Nephron progenitor cell (in vitro differentiated cells): Measurements from ENCODE around the gene MAP3K4.

Experiments used
- DNase-seq: peaks from one replicate; pipeline ENCODE4 v3.0.0; 2021
- H3K27ac Mint-ChIP-seq: 2 replicates; pipeline ENCODE4 v1.8.0; 2021; ENCODE audit warnings: mild to moderate bottlenecking, moderate library complexity, mixed read lengths
- H3K27me3 Mint-ChIP-seq: 2 replicates; pipeline ENCODE4 v1.8.0; 2021; ENCODE audit warnings: mild to moderate bottlenecking, low read depth, mixed read lengths; ENCODE audit not compliant: poor library complexity
- H3K36me3 Mint-ChIP-seq: 2 replicates; pipeline ENCODE4 v1.8.0; 2021; ENCODE audit warnings: low read depth, mixed read lengths
- H3K4me1 Mint-ChIP-seq: 2 replicates; pipeline ENCODE4 v1.8.0; 2021; ENCODE audit warnings: mixed read lengths
- H3K4me3 Mint-ChIP-seq: 2 replicates; pipeline ENCODE4 v1.8.0; 2021; ENCODE audit warnings: mild to moderate bottlenecking, moderate library complexity, mixed read lengths
- H3K9me3 Mint-ChIP-seq: 2 replicates; pipeline ENCODE4 v1.8.0; 2021; ENCODE audit warnings: mild to moderate bottlenecking, moderate library complexity, mixed read lengths
- CTCF ChIP-seq: fragments of 200-600 bp; sonication (generic); IDR thresholded peaks from 2 replicates; pipeline ENCODE4 v1.5.0; 2021; ENCODE audit warnings: antibody characterized with exemption

MAP3K4 gene

DNA sequence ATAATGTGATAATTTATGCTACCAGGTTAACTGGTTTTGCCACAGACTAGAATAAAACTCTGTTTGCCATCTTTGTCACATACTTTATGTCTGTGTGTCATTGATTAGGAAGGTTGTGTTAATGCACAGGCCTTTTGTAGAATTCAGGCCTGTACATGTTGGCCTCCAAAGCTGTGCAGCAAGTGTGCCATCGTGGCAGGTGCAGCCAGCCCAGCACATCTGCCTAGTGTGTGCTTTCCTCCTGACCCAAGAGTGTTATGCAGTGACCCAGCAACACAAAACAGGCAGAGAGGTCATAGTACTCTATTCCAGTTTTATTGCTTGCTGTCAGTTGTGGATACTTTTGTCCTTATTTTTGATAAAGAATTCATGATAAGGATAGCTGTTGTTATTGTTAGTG, 3.7 kb downstream of the MAP3K4 start:
- TF ChIP-seq CTCF = no peak
- DNase-seq = no peak
- Mint-ChIP-seq H3K4me3 (no peak overlapping the region), H3K9me3 (no peaks in the 10 kb centered on the region), H3K27ac (no peak overlapping the region), H3K27me3 (no peaks in the 10 kb centered on the region), H3K4me1 (peaks cover 34% of the 10 kb centered on the region), H3K36me3 (peaks cover 24% of the 10 kb centered on the region)

GRCh38 chr6:160996131-160996601, 4.6 kb downstream of the MAP3K4 start:
- TF ChIP-seq CTCF = no peak
- no peak overlapping the region for H3K27ac Mint-ChIP-seq
- no peaks in the 10 kb centered on the region for H3K27me3 Mint-ChIP-seq
- no peaks in the 10 kb centered on the region for H3K9me3 Mint-ChIP-seq
- peaks cover 29% of the 10 kb centered on the region for H3K4me1 Mint-ChIP-seq
- H3K4me3 Mint-ChIP-seq = no peak overlapping the region
- no peak for DNase-seq
- H3K36me3 Mint-ChIP-seq = peaks cover 24% of the 10 kb centered on the region

DNA sequence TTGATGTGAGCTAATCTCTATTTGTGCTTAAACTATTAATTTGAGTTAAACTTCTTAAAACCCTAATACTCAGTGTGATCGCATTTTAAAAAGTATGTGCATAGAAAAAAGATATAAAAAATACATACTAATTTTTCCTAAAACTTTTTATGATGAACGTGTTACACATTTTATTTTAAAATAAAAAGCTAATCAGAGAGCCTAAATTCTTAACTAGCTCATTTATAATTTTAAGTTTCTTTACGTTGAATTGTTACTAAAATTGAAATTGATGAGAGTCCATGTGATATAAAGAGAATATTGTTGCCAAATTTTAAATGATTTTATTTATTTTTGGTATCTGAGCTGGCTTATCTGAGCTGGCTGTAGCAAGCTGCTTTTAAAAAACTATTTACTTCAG, 6.6 kb downstream of the MAP3K4 start:
- Mint-ChIP-seq H3K9me3 (no peaks in the 10 kb centered on the region), H3K4me1 (peaks cover 35% of the 10 kb centered on the region), H3K27ac (no peak overlapping the region), H3K27me3 (peaks cover 2% of the 10 kb centered on the region), H3K36me3 (peaks cover 24% of the 10 kb centered on the region), H3K4me3 (no peak overlapping the region)
- DNase-seq = no peak
- TF ChIP-seq CTCF = no peak

GRCh38 chr6:160998766-160999165, 7.2 kb downstream of the MAP3K4 start:
- Mint-ChIP-seq H3K36me3 (peaks cover 24% of the 10 kb centered on the region), H3K9me3 (no peaks in the 10 kb centered on the region), H3K4me1 (peaks cover 30% of the 10 kb centered on the region), H3K27me3 (peaks cover 2% of the 10 kb centered on the region), H3K27ac (no peak overlapping the region), H3K4me3 (no peak overlapping the region)
- no peak for TF ChIP-seq CTCF
- no peak for DNase-seq

DNA sequence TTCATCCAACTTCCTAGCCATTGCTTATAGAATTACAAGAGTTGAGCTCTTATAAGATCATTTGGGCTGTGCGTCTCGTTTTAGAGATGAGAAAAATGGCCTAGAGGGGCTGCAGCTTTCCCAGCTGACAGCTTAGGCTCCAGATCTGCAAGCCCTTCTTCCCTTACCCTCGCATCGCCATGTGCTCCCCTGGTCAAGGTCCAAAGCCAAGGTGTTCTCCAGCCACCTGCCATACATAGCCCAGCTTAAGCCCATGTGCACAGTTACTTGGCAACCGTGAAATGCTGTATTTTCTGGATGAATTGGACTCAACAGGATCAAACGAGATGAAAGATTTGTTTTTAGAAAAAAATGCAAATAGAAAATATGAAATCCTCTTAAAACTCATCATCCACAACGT, 7.9 kb downstream of the MAP3K4 start:
- no peak for DNase-seq
- TF ChIP-seq CTCF = no peak
- H3K9me3 Mint-ChIP-seq = no peaks in the 10 kb centered on the region
- H3K27ac Mint-ChIP-seq = no peak overlapping the region
- peaks cover 22% of the 10 kb centered on the region for H3K4me1 Mint-ChIP-seq
- H3K36me3 Mint-ChIP-seq = peaks cover 23% of the 10 kb centered on the region
- no peak overlapping the region for H3K4me3 Mint-ChIP-seq
- H3K27me3 Mint-ChIP-seq = peaks cover 2% of the 10 kb centered on the region

DNA sequence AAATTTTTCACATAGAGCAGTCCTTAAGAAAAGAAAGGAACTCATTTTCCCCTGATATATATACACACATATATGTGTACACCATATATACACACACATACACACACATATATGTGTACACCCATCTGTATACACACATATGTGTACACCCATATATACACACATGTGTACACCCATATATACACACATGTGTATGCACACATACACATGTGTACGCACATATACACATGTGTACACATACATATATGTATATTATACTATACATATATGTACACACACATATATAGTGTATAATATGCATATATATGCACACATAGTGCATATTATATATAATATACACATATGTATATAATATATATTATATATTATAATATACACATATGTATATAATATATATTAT, 9.1 kb downstream of the MAP3K4 start:
- Mint-ChIP-seq H3K36me3 (peaks cover 25% of the 10 kb centered on the region), H3K27me3 (peaks cover 2% of the 10 kb centered on the region), H3K27ac (no peak overlapping the region), H3K4me3 (no peak overlapping the region), H3K4me1 (peaks cover 17% of the 10 kb centered on the region), H3K9me3 (no peaks in the 10 kb centered on the region)
- DNase-seq = no peak
- TF ChIP-seq CTCF = no peak
